T-helper 1 cell (primary cell): Measurements from ENCODE around the gene PMM2.

ENCODE experiments used
- DNase-seq, 5 donors: peaks; one replicate each; pipeline ENCODE4 v3.0.0-alpha.2; 2012 to 2020

The PMM2 gene

GRCh38 chr16:8888951-8889892 is 91.6 kb downstream of the PMM2 start:
- DNase-seq, result no peak

- no peak for DNase-seq
Measured at GRCh38 chr16:8889893-8890548, 92.4 kb downstream of the PMM2 start.

DNA sequence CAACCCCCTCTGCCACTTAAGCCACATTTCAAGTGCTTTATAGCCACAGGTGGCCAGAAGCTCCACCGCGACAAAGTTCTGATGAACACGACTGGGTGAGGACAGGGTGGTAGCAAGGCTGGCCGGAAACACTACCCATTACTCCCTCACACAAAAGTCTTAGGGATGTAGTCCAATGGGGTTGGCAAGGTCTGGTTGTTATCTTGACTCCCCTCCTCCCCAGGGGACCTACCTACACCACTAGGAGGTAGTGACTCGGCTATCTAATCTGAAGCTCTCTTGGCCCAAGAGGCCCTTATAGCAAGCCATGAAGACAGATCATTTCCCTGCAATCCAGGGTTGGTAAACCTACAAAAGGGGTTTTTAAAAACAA is 92.9 kb downstream of the PMM2 start:
- DNase-seq, result no peak

- DNase-seq, result peak in 1 of 5 donors; percentile 17
Measured at GRCh38 chr16:8892101-8892575, 94.5 kb downstream of the PMM2 start.

- DNase-seq, result no peak
Measured at GRCh38 chr16:8893426-8893825, 95.8 kb downstream of the PMM2 start.

DNA sequence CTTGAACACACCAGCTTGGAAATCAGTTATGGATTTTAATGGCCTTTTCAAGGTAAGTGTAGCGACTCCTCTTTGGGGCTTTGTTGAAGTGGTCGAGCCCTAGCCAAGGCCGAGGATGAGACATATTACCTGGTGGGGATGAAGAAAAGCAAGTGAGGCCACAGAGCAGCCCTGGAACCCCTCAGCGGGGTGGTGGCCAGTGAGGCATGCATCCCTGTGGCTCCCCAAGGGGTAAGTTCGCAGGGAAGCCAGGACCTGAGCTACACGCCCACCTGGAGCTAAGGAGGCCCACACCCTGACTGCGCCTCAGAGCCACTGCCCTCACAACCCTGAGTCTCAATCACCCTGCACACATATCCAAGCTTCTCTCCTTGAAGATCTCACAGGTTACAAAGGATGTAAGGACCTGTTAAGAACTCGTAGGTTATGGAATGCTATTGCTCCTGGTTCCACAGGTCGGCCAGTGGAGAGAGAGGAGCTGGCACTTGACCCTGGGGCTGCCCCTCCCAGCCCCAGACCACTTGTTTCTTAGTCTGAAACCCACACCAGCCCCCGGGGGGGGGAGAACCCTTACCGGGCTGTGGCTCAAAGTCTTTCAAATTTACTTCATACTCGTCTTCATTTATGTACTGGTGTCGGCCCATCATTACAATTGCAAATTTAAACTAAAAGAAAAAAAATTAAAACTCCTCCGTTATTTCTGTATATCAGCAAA is 96.5 kb downstream of the PMM2 start:
- no peak for DNase-seq

DNA sequence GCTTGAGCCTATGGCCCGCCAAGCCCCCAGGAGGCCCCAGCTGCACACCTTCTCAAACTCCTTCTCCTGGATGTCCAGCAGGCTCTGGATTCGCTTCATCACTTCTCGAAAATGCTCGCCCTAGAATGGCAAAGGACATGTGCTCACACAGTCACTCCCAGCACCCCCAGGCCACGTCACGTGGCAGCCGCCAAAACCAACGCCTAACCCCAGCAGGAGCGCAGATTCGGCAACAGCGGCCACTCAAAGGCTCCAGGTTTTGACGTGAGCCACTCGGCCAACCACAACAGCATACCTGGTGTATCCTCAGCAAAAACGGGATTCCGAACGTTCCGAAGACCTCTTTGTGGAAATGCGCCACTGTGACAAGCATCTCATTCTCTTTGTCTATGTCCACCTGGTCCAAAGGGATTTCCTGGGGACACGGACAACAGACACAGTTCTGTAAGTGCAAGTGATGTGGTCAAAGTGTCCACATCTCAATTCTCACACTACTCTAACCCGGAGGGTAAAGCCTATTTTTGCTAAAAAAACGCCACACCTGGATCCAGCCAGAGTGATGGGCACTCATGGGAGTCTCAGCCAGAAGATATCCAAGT is 97.2 kb downstream of the PMM2 start:
- no peak for DNase-seq

- no peak for DNase-seq
Measured at GRCh38 chr16:8898660-8899318, 101.2 kb downstream of the PMM2 start.
